HuH-7 (cell line): Measurements from ENCODE around the gene PRRT3.
"Not testable (repeated sequence)": the region's sequence is repeated elsewhere in the genome, so short reads cannot be mapped to it uniquely, and the experiment has no call there.

Source experiments
- DNase-seq: peaks from one replicate; pipeline ENCODE4 v3.0.0; 2011; ENCODE audit warnings: low spot score

The PRRT3 gene

DNA sequence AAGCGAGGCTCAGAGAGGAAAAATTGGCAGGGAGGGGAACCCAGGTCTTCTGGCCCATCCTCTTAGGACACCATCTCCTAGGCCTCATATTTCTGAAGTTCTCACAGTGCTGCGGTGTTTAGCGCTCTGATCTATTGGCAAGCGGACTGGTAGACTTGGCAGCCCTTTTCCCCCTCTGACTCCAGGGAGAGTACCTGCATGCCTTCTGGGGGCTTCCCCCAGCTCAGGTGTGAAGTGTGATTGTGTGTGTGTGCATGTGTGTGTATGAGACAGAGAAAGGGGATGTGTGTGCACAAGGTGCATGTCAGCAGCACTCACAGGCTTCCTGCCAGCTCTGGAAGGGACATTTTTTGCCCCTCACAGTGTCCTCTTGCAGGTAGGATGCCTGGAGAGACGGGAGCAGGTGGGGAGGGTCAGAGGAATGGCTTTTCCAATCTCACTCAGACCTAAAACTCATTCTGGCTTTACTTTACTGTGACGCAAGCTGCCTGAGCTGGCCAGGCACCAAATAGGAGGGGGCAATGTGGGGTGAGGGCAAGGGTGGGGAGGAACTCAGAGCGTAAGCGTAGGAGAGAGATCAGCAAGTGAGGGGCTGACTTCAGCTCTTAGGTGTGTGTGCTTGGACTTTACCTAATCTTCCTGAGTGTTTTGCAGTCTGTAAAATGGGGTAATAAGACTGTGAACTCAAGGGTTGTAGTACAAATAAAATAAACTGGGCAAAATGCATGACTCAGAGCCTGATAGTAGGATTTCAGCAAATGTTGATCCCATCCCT lies 53.6 kb downstream of the PRRT3 start:
- no peak for DNase-seq

GRCh38 chr3:9897408-9898372 lies 54.5 kb downstream of the PRRT3 start:
- peak; percentile 81 for DNase-seq

DNA sequence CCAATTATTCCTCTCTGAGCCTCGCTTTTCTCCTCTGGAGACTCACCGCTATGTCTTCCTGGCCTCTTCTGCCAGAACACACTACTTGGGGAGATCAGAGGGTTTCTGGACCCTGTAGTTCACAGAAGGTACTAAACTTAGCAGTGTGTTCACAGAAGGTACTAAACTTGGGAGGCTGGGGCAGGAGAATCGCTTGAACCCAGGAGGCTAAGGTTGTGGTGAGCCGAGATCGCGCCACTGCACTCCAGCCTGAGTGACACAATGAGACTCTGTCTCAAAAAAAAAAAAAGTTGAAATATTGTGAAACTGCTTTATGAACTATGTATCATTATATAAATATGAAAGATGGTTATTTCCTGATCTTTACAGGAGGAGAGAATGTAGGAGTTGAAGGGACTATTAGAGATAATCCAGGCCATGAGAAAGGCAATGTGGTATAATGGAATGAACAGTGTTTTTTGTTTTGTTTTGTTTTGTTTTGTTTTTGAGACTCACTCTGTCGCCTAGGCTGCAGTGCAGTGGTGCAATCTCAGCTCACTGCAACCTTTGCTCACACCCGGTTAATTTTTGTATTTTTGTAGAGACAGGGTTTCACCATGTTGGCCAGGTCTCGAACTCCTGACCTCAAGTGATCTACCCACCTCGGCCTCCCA lies 55.3 kb downstream of the PRRT3 start:
- not testable (repeated sequence) for DNase-seq

DNA sequence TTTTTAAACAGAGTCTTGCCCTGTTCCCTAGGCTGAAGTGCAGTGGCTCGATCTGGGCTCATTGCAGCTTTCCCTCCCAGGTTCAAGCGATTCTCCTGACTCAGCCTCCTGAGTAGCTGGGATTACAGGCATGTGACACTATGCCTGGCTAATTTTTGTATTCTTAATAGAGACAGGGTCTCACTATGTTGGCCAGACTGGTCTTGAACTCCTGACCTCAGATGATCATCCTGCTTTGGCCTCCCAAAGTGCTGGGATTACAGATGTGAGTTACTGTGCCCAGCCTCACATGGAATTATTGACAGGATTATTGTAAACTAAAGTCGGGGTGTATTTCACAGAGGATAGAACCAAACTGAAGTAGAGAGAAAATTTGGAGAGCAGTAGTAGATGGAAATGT lies 56.5 kb downstream of the PRRT3 start:
- not testable (repeated sequence) for DNase-seq
